NCI-H524 (cell line): ENCODE results near the gene RSU1.

Source experiments
- DNase-seq, 2 experiments: peaks; one replicate each; lab custom pipeline; 2025; lab: John Stamatoyannopoulos, UW

RSU1 gene

GRCh38 chr10:16741540-16741939 lies 75.7 kb downstream of the RSU1 start:
- peak in 1 of 2 experiments; percentile 29 for DNase-seq

- no peak for DNase-seq
These were observed 79.8 kb downstream of the RSU1 start for GRCh38 chr10:16737420-16737819.

- no peak for DNase-seq
These were observed 81.6 kb downstream of the RSU1 start for GRCh38 chr10:16735671-16736070.

- peak; percentile 5 to 51 for DNase-seq
These were observed 84.8 kb downstream of the RSU1 start for GRCh38 chr10:16732376-16732775.

- no peak for DNase-seq
These were observed 89.0 kb downstream of the RSU1 start for GRCh38 chr10:16728266-16728665.

- no peak for DNase-seq
These were observed 89.6 kb downstream of the RSU1 start for GRCh38 chr10:16727666-16728065.

GRCh38 chr10:16724509-16724908 lies 92.7 kb downstream of the RSU1 start:
- no peak for DNase-seq

GRCh38 chr10:16720812-16721211 lies 96.4 kb downstream of the RSU1 start:
- no peak for DNase-seq

GRCh38 chr10:16717622-16718395 lies 99.4 kb downstream of the RSU1 start:
- no peak for DNase-seq

GRCh38 chr10:16716051-16716450 lies 101.2 kb downstream of the RSU1 start:
- no peak for DNase-seq

- DNase-seq = no peak
These were observed 103.9 kb downstream of the RSU1 start for GRCh38 chr10:16713290-16713689.

GRCh38 chr10:16712883-16713282 lies 104.3 kb downstream of the RSU1 start:
- DNase-seq = no peak

- no peak for DNase-seq
These were observed 116.9 kb downstream of the RSU1 start for GRCh38 chr10:16700331-16700730.

GRCh38 chr10:16699435-16700057 lies 117.7 kb downstream of the RSU1 start:
- no peak for DNase-seq

- DNase-seq = no peak
These were observed 118.8 kb downstream of the RSU1 start for GRCh38 chr10:16698461-16698860.

- no peak for DNase-seq
These were observed 126.8 kb downstream of the RSU1 start for GRCh38 chr10:16690417-16690816.

- no peak for DNase-seq
These were observed 127.5 kb downstream of the RSU1 start for GRCh38 chr10:16689696-16690095.

GRCh38 chr10:16689227-16689626 lies 128.0 kb downstream of the RSU1 start:
- no peak for DNase-seq

- DNase-seq = no peak
These were observed 130.9 kb downstream of the RSU1 start for GRCh38 chr10:16686054-16686902.

GRCh38 chr10:16685551-16685950 lies 131.7 kb downstream of the RSU1 start:
- no peak for DNase-seq

GRCh38 chr10:16681521-16681920 lies 135.7 kb downstream of the RSU1 start:
- no peak for DNase-seq

GRCh38 chr10:16679511-16679910 lies 137.7 kb downstream of the RSU1 start:
- DNase-seq = no peak

GRCh38 chr10:16675334-16675733 lies 141.9 kb downstream of the RSU1 start:
- no peak for DNase-seq
